GM06990 (cell line): ENCODE results near the gene CYB561A3.
"Not testable (repeated sequence)": the region's sequence is repeated elsewhere in the genome, so short reads cannot be mapped to it uniquely, and the experiment has no call there.

Experiments
- DNase-seq: peaks from one replicate; pipeline ENCODE4 v3.0.0-alpha.2; 2011; ENCODE audit not compliant: insufficient read length; ENCODE audit errors: extremely low read depth
- H3K27me3 ChIP-seq: replicated peaks from 2 replicates; pipeline ENCODE4 v1.6.0; 2011; ENCODE audit warnings: low read length; ENCODE audit not compliant: control insufficient read depth, insufficient read depth
- H3K36me3 ChIP-seq: 2 replicates; pipeline ENCODE4 v1.5.1; 2011; ENCODE audit warnings: low read length; ENCODE audit not compliant: control insufficient read depth, insufficient read depth
- H3K4me3 ChIP-seq: replicated peaks from 2 replicates; pipeline ENCODE4 v1.5.1; 2011; ENCODE audit warnings: low read depth, mild to moderate bottlenecking, control low read depth, low read length
- TF ChIP-seq, protein P1 (sequence below): IDR thresholded peaks from 2 replicates; pipeline ENCODE4 v1.5.1; 2011; ENCODE audit warnings: low read length, control low read depth, mild to moderate bottlenecking, inconsistent platforms; ENCODE audit not compliant: insufficient read depth, poor library complexity, severe bottlenecking

CYB561A3 gene

DNA sequence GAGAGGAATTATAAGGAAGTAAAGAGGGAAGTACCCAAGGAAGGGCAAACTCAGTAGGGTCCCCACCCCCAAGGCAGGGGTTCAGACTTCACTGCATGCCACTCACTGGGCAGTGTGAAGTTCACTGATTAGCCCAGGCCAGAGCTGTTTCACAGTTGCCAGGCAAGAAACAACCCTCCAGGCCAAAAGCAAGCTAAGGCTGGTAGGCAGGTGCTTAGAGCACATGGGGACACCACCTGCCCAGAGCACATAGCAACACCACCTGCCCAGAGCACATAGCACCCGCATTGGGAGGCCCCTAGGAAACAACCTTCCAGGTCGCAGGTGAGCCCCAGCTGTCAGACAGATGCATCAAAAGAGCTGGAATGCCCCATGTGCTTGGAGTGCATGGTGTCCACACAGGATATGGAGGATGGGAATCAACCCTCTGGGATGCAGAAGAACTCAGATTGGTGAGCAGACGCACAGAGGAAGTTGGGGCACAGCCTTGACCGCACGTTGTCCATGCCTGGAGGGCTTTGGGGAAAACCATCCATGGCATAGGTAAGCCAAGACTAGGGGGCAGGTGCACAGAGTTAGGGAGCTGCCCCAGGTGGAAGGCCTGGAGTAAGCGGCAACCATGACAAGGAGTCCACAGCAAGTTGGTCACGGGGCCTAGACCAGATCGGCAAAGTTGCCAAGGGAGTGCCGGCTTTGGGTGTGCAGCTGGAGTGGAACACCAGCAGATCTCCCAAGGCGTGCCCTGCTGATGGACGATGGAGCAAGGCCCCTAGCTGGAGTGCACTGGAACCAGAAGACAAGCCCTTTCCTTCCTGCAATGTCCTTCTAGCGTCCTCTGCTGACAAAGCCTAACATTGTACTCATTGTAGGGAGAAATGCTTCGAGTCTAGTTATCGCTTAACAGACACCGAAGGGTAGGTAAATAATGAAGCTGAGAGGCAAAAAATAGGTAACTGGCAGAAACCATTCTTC lies 22.9 kb upstream of the CYB561A3 start:
- Histone ChIP-seq H3K27me3 (no peaks in the 10 kb centered on the region), H3K36me3 (no peaks in the 10 kb centered on the region), H3K4me3 (no peak overlapping the region)
- TF ChIP-seq, protein P1, sequence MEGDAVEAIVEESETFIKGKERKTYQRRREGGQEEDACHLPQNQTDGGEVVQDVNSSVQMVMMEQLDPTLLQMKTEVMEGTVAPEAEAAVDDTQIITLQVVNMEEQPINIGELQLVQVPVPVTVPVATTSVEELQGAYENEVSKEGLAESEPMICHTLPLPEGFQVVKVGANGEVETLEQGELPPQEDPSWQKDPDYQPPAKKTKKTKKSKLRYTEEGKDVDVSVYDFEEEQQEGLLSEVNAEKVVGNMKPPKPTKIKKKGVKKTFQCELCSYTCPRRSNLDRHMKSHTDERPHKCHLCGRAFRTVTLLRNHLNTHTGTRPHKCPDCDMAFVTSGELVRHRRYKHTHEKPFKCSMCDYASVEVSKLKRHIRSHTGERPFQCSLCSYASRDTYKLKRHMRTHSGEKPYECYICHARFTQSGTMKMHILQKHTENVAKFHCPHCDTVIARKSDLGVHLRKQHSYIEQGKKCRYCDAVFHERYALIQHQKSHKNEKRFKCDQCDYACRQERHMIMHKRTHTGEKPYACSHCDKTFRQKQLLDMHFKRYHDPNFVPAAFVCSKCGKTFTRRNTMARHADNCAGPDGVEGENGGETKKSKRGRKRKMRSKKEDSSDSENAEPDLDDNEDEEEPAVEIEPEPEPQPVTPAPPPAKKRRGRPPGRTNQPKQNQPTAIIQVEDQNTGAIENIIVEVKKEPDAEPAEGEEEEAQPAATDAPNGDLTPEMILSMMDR, result peak; percentile 29
- DNase-seq, result no peak

DNA sequence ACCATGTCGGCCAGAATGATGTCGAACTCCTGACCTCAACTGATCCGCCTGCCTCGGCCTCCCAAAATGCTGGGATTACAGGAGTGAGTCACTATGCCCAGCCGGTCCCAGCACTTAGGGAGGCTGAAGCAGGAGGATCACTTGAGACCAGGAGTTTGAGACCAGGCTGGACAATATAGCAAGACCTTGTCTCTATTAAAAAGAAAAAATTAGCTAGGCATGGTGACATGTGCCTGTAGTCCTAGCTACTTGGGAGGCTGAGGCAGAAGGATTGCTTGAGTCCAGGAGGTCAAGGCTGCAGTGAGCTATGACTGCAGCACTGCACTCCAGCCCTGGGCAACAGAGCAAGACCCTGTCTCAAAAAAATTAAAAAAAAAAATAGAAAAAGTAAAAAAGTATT lies 22.2 kb upstream of the CYB561A3 start:
- DNase-seq, H3K36me3 ChIP-seq, H3K27me3 ChIP-seq, H3K4me3 ChIP-seq: not testable (repeated sequence)

DNA sequence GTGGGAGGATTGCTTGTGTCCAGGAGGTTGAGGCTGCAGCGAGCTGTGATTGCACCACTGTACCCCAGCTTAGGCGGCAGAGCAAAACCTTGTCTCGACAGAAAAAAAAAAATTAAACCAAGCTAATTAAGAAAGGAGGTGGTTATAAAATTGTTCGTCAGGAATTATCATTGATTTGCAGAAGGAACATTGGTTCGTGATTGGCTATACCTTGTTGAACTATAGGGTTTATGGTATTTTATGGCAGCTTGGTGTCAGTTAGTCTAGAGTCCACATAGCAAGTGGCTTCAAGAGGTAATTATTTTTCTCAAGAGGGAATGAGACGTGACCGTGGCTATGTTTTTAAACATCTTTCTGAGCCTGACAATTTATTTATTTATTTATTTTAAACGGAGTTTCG lies 19.2 kb upstream of the CYB561A3 start:
- no peaks in the 10 kb centered on the region for H3K27me3 ChIP-seq
- H3K36me3 ChIP-seq, result no peaks in the 10 kb centered on the region
- DNase-seq, result no peak
- H3K4me3 ChIP-seq, result no peak overlapping the region
- TF ChIP-seq, protein P1, result no peak

DNA sequence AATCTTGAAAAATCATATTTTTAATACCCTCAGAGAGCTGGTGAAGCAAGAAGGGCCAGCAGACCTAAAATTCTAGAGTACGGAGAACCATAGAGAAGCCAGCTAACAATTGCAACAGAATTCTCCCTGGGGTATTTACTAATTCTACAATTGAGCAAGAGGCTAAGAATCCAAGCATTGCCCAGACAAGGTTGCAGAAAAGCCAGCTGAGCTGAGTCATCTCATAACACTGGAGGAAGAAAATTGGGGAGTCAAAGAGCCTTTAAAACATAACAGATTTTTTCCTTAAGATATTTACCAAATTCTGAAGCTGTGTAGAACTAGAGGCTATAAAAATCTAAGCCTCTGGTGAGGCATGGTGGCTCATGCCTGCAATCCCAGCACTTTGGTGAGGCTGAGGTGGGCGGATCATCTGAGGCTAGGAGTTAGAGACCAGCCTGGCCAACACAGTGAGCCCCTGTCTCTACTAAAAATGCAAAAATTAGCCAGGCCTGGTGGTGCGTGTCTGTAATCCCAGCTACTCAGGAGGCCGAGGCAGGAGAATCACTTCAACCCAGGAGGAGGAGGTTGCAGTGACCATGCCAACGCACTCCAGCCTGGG lies 17.1 kb upstream of the CYB561A3 start:
- no peak overlapping the region for H3K4me3 ChIP-seq

DNA sequence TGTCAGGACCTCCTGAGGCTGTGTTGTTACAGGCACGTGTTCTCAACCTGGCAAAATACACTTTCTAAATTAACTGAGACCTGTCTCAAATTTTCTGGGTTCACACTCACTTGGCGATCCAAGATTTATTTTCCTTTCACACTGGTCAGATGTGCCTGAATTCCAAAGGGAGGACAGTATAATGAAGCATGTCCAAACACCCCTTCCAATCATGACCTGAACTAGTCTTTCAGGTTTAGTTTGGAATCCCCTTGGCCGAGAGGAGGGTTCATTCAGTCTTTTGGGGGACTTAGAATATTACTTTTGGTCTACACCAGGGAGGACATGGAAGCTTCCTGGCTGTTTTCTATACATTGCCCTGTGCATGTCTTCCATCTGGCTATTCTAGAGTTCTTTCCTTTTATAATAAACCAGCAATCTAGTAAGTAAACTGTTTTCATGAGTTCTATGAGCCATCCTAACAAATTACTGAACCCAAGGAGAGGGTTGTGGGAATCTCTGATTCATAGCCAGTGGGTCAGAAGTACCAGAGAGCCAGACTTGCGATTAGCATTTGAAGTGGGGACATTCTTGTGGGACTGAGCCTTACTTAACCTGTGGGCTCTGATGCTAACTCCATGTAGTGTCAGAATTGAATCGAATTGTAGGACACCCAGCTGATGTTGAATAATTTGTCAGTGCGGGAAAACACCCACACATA lies 15.9 kb upstream of the CYB561A3 start:
- no peak for DNase-seq
- no peaks in the 10 kb centered on the region for H3K27me3 ChIP-seq

More for the DNA sequence above, 17.1 kb upstream of the CYB561A3 start:
- DNase-seq, result no peak
- Histone ChIP-seq H3K27me3 (no peaks in the 10 kb centered on the region), H3K36me3 (no peaks in the 10 kb centered on the region)
- TF ChIP-seq, protein P1, result no peak

DNA sequence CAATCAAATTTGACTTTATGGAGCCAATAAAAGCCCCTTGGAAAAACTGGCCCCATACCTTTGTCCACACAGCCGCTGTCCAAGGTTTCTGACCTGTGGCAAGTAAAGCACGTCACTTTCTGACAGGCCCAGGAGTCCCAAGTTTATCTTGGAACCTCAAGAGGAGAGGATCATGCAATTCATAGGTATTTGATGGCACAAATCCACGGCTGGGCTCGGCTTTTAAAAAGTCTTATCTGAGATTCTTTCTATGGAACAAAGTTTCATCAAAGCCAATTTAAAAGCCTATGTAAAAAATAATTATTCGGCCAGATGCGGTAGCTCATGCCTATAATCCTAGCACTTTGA lies 14.1 kb upstream of the CYB561A3 start:
- Histone ChIP-seq H3K36me3 (no peaks in the 10 kb centered on the region), H3K27me3 (no peaks in the 10 kb centered on the region), H3K4me3 (no peak overlapping the region)
- DNase-seq, result no peak
- TF ChIP-seq, protein P1, result no peak

More for the DNA sequence above, 15.9 kb upstream of the CYB561A3 start:
- TF ChIP-seq, protein P1, result no peak
- Histone ChIP-seq H3K36me3 (no peaks in the 10 kb centered on the region), H3K4me3 (no peak overlapping the region)
